Stimulated activated memory B cell treated with anti-CD40 and anti-IgM and Interleukin-4, amounts not matched to agents 10 μg/mL and 1 μg/mL and 100 μg/mL, for 72 hours (primary cell): ENCODE measurements around the gene TTYH1.

ENCODE experiments used
- ATAC-seq: fragments of 150-1000 bp; cut with Tn5 transposase; 2 replicates; pipeline ENCODE4 v1.10.0; 2021
- H3K27ac Mint-ChIP-seq: one replicate; pipeline ENCODE4 v1.8.0; 2022; ENCODE audit warnings: mild to moderate bottlenecking, mixed read lengths
- H3K27me3 Mint-ChIP-seq: one replicate; pipeline ENCODE4 v1.8.0; 2022; ENCODE audit warnings: mixed read lengths
- H3K36me3 Mint-ChIP-seq: one replicate; pipeline ENCODE4 v1.8.0; 2022; ENCODE audit warnings: mixed read lengths
- H3K4me1 Mint-ChIP-seq: one replicate; pipeline ENCODE4 v1.8.0; 2022; ENCODE audit warnings: mixed read lengths
- H3K4me3 Mint-ChIP-seq: one replicate; pipeline ENCODE4 v1.8.0; 2022; ENCODE audit warnings: mild to moderate bottlenecking, moderate library complexity, mixed read lengths
- H3K9me3 Mint-ChIP-seq: one replicate; pipeline ENCODE4 v1.8.0; 2022; ENCODE audit warnings: mixed read lengths

Gene TTYH1

GRCh38 chr19:54426291-54426931 lies 11.1 kb downstream of the TTYH1 start:
- peak; percentile 14 for ATAC-seq
- H3K36me3 Mint-ChIP-seq = no peaks in the 10 kb centered on the region
- no peak overlapping the region for H3K27ac Mint-ChIP-seq
- H3K27me3 Mint-ChIP-seq = peaks cover 82% of the 10 kb centered on the region
- H3K9me3 Mint-ChIP-seq = no peaks in the 10 kb centered on the region
- no peak overlapping the region for H3K4me3 Mint-ChIP-seq
- peaks cover 8% of the 10 kb centered on the region for H3K4me1 Mint-ChIP-seq

DNA sequence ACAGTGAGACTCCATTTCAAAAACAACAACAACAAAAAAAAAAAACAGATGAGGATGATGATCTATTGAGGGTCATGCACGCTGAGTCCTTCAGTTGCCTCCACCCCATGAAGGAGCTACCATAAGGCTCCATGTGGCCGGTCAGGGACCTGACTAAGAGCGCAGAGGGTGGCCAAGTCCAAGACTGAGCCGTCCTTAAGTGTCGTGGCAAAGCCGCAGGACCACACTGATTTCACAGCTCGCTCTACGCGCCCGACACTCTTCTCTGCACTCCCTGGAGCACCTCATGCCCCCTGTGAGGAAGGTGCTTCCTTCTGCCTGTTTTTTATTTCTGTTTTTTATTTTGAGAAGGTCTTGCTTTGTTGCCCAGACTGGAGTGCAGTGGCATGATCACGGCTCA lies 12.3 kb downstream of the TTYH1 start:
- no peaks in the 10 kb centered on the region for H3K36me3 Mint-ChIP-seq
- H3K4me3 Mint-ChIP-seq = no peak overlapping the region
- H3K27ac Mint-ChIP-seq = no peak overlapping the region
- peaks cover 11% of the 10 kb centered on the region for H3K4me1 Mint-ChIP-seq
- ATAC-seq = no peak
- H3K9me3 Mint-ChIP-seq = no peaks in the 10 kb centered on the region
- H3K27me3 Mint-ChIP-seq = peaks cover 81% of the 10 kb centered on the region

- Mint-ChIP-seq H3K4me3 (no peak overlapping the region), H3K4me1 (peaks cover 11% of the 10 kb centered on the region), H3K27ac (no peak overlapping the region), H3K9me3 (no peaks in the 10 kb centered on the region), H3K36me3 (no peaks in the 10 kb centered on the region), H3K27me3 (peaks cover 72% of the 10 kb centered on the region)
- ATAC-seq = no peak
These were observed 13.3 kb downstream of the TTYH1 start for GRCh38 chr19:54428323-54429175.

GRCh38 chr19:54429176-54429495 lies 13.9 kb downstream of the TTYH1 start:
- ATAC-seq = no peak
- no peak overlapping the region for H3K4me3 Mint-ChIP-seq
- H3K9me3 Mint-ChIP-seq = no peaks in the 10 kb centered on the region

DNA sequence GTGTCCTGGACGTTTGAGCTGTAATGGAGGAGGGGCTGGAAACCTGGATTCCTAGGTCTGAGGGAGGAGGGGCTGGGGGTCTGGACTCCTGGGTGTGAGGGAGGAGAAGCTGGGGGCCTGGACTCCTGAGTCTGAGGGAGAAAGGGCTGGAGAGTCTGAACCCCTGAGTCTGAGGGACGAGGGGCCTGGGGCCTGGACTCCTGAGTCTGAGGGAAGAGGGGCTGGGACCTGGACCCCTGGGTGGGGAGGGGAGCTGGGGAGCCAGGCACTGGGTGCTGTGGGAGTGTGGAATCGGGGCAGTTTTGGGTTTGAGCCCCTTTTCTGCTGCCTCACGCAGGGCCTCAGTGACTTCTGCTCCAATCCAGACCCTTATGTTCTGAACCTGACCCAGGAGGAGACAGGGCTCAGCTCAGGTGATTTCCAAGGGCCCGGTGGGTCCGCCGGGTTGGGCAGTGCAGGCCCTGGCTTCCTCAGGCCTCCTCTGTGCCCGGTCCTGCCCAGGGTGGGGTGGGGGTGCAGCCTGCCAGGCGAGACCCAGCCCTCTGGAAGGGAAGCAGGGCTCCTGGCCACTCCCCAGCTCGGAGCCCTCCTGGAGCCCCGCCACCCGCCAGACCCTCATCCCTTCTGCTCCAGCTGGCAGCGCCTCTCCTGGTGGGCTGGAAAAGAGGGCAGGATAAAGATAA lies 14.4 kb downstream of the TTYH1 start:
- no peak for ATAC-seq
- no peak overlapping the region for H3K27ac Mint-ChIP-seq

More at GRCh38 chr19:54429176-54429495, 13.9 kb downstream of the TTYH1 start:
- no peaks in the 10 kb centered on the region for H3K36me3 Mint-ChIP-seq
- H3K27me3 Mint-ChIP-seq = peaks cover 66% of the 10 kb centered on the region
- H3K4me1 Mint-ChIP-seq = peaks cover 16% of the 10 kb centered on the region
- no peak overlapping the region for H3K27ac Mint-ChIP-seq

GRCh38 chr19:54430306-54431254 lies 15.3 kb downstream of the TTYH1 start:
- H3K36me3 Mint-ChIP-seq = no peaks in the 10 kb centered on the region
- ATAC-seq = peak; percentile 61
- no peak overlapping the region for H3K27ac Mint-ChIP-seq
- H3K9me3 Mint-ChIP-seq = no peaks in the 10 kb centered on the region
- peaks cover 52% of the 10 kb centered on the region for H3K27me3 Mint-ChIP-seq
- H3K4me1 Mint-ChIP-seq = peaks cover 27% of the 10 kb centered on the region
- peak overlapping the region; percentile 45 for H3K4me3 Mint-ChIP-seq

More for the DNA sequence above, 14.4 kb downstream of the TTYH1 start:
- peak overlapping the region; percentile 39 for H3K4me3 Mint-ChIP-seq
- H3K4me1 Mint-ChIP-seq = peaks cover 21% of the 10 kb centered on the region
- no peaks in the 10 kb centered on the region for H3K9me3 Mint-ChIP-seq
- H3K27me3 Mint-ChIP-seq = peaks cover 60% of the 10 kb centered on the region
- H3K36me3 Mint-ChIP-seq = no peaks in the 10 kb centered on the region

DNA sequence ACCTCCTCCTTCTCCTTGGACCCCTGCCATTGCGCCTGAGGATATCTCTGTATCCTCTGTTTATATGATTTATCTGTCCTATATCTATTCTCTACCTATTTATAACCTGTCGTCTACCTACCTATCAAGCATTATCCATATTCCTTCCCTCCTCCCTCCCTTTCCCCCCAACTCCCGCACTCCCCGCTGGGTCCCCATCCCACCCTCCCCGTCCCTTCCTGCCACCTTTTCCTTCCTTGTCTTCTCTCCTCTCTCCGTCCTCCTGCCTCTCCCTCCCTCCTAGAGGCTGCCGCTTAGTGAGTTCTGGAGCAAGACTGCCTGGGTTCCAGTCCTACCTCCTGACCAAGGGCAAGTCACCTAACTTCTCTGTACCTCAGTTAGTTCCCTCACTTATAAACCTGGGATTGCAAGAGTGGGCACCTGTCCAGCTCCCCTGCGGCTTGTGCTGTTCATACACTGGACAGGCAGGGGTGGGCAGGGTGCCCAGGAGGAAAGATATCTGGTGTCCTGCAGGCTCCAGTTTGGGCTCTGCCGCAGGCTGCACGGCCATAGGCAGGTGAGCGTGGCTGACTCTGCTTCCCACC lies 16.1 kb downstream of the TTYH1 start:
- Mint-ChIP-seq H3K27me3 (peaks cover 44% of the 10 kb centered on the region), H3K27ac (no peak overlapping the region)

DNA sequence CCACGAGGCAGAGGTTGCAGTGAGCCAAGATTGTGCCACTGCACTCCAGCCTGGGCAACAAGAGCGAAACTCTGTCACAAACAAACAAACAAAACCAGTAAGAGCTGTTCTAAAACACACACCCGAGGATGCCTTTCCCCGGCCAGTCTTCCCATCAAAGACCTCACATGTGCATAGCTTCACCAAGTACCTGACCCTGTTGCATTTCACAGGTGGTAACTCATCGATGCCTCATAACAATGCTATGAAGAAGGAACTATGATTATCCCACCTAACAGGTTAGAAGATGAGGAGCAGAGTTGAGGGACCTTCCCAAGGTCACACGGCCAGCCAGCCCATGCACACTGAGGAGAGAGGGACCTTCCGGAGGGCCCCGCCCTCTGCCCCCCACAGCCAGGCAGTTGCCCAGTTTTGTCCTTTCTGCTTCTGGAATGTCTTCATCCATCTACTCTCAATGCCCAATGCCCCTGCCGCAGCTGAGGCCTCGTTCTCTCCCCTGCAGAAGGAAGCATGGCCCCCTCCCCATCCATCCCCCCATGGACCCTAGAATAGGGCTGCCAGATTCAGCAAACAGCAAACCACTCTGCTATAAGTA lies 17.0 kb downstream of the TTYH1 start:
- Mint-ChIP-seq H3K4me1 (peaks cover 35% of the 10 kb centered on the region), H3K27ac (no peak overlapping the region), H3K4me3 (no peak overlapping the region), H3K27me3 (peaks cover 36% of the 10 kb centered on the region), H3K36me3 (peaks cover 9% of the 10 kb centered on the region), H3K9me3 (no peaks in the 10 kb centered on the region)
- no peak for ATAC-seq

More for the DNA sequence above, 16.1 kb downstream of the TTYH1 start:
- ATAC-seq = no peak
- Mint-ChIP-seq H3K4me1 (peaks cover 30% of the 10 kb centered on the region), H3K36me3 (peaks cover 2% of the 10 kb centered on the region), H3K4me3 (peak overlapping the region; percentile 49), H3K9me3 (no peaks in the 10 kb centered on the region)

DNA sequence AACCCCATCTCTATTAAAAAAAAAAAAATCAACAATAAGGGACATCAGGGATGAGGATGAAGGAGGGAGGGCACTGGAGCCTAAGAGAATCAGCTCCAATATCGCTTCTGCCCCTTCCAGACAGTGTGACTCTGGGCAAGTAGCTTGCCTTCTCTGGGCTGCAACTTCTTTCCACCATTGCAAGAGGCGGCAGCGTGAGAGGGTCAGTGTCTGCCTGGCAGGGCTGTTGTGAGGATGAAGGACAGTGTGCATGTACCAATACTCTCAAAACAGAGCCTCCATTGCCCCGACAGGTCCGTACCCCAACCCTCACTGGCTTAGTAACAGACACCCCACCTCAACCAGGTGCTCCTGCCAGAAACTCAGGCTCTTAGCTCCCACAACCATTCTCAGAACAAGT lies 18.4 kb downstream of the TTYH1 start:
- Mint-ChIP-seq H3K9me3 (no peaks in the 10 kb centered on the region), H3K27ac (peak overlapping the region; percentile 26), H3K4me1 (peaks cover 35% of the 10 kb centered on the region), H3K27me3 (peaks cover 26% of the 10 kb centered on the region), H3K4me3 (no peak overlapping the region), H3K36me3 (peaks cover 9% of the 10 kb centered on the region)
- ATAC-seq = no peak

GRCh38 chr19:54434112-54434872 lies 19.0 kb downstream of the TTYH1 start:
- Mint-ChIP-seq H3K36me3 (peaks cover 9% of the 10 kb centered on the region), H3K9me3 (no peaks in the 10 kb centered on the region), H3K27ac (peak overlapping the region; percentile 26), H3K27me3 (peaks cover 20% of the 10 kb centered on the region), H3K4me1 (peaks cover 40% of the 10 kb centered on the region), H3K4me3 (no peak overlapping the region)
- ATAC-seq = no peak

GRCh38 chr19:54434873-54435214 lies 19.6 kb downstream of the TTYH1 start:
- peak overlapping the region; percentile 26 for H3K27ac Mint-ChIP-seq

GRCh38 chr19:54435551-54436016 lies 20.3 kb downstream of the TTYH1 start:
- Mint-ChIP-seq H3K4me3 (no peak overlapping the region), H3K4me1 (peaks cover 45% of the 10 kb centered on the region), H3K27me3 (peaks cover 11% of the 10 kb centered on the region), H3K36me3 (peaks cover 9% of the 10 kb centered on the region), H3K27ac (no peak overlapping the region), H3K9me3 (no peaks in the 10 kb centered on the region)
- ATAC-seq = peak; percentile 31

More at GRCh38 chr19:54434873-54435214, 19.6 kb downstream of the TTYH1 start:
- H3K9me3 Mint-ChIP-seq = no peaks in the 10 kb centered on the region
- H3K27me3 Mint-ChIP-seq = peaks cover 15% of the 10 kb centered on the region
- peak overlapping the region; percentile 22 for H3K4me3 Mint-ChIP-seq
- peaks cover 9% of the 10 kb centered on the region for H3K36me3 Mint-ChIP-seq
- no peak for ATAC-seq
- peaks cover 45% of the 10 kb centered on the region for H3K4me1 Mint-ChIP-seq

- ATAC-seq = no peak
- Mint-ChIP-seq H3K4me1 (peaks cover 40% of the 10 kb centered on the region), H3K36me3 (peaks cover 9% of the 10 kb centered on the region), H3K9me3 (no peaks in the 10 kb centered on the region), H3K27ac (no peak overlapping the region), H3K27me3 (peaks cover 7% of the 10 kb centered on the region), H3K4me3 (no peak overlapping the region)
These were observed 20.8 kb downstream of the TTYH1 start for GRCh38 chr19:54436031-54436523.
